ENCODE data around the gene VWA3A.
A peak's percentile ranks its signal among the peaks of the same experiment; 100 is the strongest.

VWA3A gene

DNA sequence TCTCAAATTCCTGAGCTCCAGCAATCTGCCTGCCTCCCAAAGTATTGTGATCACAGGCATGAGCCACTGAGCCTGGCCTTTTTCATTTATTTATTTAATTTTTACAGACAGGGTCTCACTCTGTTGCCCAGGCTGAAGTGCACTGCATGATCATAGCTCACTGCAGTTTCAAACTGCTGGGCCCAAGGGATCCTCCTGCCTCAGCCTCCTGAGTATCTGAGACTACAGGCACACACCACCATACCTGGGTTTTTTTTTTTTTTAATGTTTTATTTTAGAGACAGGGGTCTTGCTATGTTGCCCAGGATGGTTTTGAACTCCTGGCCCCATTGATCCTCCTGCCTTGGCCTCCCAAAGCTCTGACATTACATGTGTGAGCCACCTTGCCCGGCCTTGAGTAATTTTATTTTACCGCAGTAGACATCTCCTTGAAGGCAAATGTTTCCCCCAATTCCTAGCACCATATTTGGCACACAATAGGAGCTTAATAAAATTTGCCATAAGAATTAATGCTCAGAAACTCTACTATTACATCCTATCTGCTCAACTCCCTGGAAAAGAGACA lies 111.8 kb downstream of the VWA3A start:
- DNase-seq (ENCODE audit: low spot score), result no peak

DNA sequence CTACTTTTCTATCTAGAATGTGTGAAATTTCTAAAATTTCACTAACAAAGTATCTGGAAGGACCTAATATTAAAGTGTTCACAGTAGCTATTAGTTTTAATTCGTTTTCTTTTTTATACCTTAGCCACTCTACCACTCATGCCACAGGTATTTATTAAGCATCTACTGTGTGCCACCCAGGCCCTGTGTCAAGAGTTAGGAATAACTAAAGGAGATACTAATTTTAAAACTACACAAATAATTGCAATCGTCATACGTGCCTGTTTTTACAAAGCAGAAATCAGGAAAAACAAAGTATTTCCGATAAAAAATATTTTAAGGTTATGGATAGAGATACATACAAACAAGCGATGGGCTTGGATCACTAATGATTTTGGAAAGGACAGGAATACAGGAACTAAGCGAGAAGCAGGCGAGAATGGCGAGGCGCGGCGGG lies 113.3 kb downstream of the VWA3A start:
- no peak for DNase-seq (ENCODE audit: low spot score)

DNA sequence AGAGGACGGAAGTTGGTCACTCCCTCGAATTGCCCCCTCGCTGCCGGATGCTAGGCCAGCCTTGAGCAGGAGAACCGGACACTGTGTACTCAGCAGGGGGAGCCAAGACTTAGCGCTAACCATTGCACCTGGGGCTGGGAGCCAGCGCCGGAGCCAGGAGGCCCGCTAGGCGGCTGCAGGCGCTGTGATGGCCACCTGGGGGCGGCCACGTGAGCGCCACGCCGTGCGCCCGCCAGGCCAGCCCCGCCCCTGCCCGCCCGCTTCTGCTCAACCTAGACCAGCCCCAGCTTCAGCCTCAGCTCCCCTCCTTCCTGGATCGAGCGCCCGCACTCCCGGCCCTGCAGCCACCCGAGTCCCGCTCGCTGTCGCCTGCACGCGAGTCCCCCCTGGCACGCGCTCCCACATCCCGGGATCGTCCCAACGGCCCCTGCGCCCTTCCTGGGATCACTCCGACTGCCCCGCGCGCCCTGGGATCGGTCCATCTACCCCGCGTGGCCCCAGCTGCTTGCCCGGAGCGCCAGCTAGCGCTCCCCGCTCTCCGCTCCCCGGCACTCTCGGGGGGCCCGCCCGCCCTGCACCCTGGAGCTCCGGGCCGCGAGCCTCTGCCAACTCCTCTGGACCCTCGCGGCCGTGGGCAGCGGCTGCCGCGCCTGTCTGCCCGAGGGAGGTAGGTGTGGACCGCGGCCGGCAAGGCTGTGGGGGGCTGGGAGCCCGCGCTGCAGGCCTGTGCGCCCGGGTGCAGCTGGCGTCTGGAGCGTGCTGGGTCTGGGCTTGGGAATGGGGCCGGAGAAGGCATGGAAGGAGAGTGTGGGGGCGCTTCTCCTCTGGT lies 113.9 kb downstream of the VWA3A start, which contains the start of gene EEF2K:
TSS of gene EEF2K (plus strand) at position 266 of the 829 bp plus-strand sequence. CDS start 19,452 bp downstream, outside the sequence.
- DNase-seq (ENCODE audit: low spot score), result peak; percentile 91

All from activated CD4-positive, alpha-beta T cell treated with anti-CD3 and anti-CD28 coated beads, Interleukin-2, Interleukin-4, amounts not matched to agents 100 ng/mL and 50 ng/mL, durations not matched to agents 16 hours and 8 hours (primary cell).